Astrocyte of the spinal cord (primary cell): ENCODE measurements around the gene DONSON.

Source experiments
- DNase-seq: peaks from one replicate; pipeline ENCODE4 v3.0.0; 2011; ENCODE audit warnings: low read depth, low spot score
- H3K4me3 ChIP-seq: 2 replicates; pipeline ENCODE4 v1.5.1; 2011; ENCODE audit warnings: low read depth, mild to moderate bottlenecking, low read length, moderate library complexity
- CTCF ChIP-seq: IDR thresholded peaks from 2 replicates; pipeline ENCODE4 v1.5.1; 2012; ENCODE audit warnings: low read depth, mild to moderate bottlenecking, low read length, inconsistent platforms
- in situ Hi-C: cut with HindIII; loops from 2 replicates; pipeline ENCODE4 v1.10.0; 2017; ENCODE audit warnings: low sequenced_read_pairs

Gene DONSON

GRCh38 chr21:33611006-33611744 lies 22.7 kb upstream of the DONSON start:
- no peak for DNase-seq
- H3K4me3 ChIP-seq: no peak overlapping the region
- in situ Hi-C loops: no loop called here
- no peak for TF ChIP-seq CTCF

GRCh38 chr21:33608559-33608958 lies 20.1 kb upstream of the DONSON start:
- no peak for DNase-seq
- TF ChIP-seq CTCF: no peak
- in situ Hi-C loops: no loop called here
- H3K4me3 ChIP-seq: no peak overlapping the region

GRCh38 chr21:33598051-33598450 lies 9.6 kb upstream of the DONSON start:
- no peak overlapping the region for H3K4me3 ChIP-seq
- no peak for DNase-seq
- no peak for TF ChIP-seq CTCF
- in situ Hi-C loops: no loop called here

- peak overlapping the region; percentile 86 for H3K4me3 ChIP-seq
- DNase-seq: peak; percentile 29
- in situ Hi-C loops: no loop called here
- no peak for TF ChIP-seq CTCF
Observed at GRCh38 chr21:33587792-33588484, 546 bp downstream of the DONSON start.

- no peak for DNase-seq
- no peak overlapping the region for H3K4me3 ChIP-seq
- in situ Hi-C loops: no loop called here
- no peak for TF ChIP-seq CTCF
Observed at GRCh38 chr21:33586927-33587326, 1.6 kb downstream of the DONSON start.

- no peak overlapping the region for H3K4me3 ChIP-seq
- in situ Hi-C loops: no loop called here
- DNase-seq: no peak
- no peak for TF ChIP-seq CTCF
Observed at GRCh38 chr21:33584455-33584854, 4.0 kb downstream of the DONSON start.
